Measurements from ENCODE around the gene MOB3B.

DNA sequence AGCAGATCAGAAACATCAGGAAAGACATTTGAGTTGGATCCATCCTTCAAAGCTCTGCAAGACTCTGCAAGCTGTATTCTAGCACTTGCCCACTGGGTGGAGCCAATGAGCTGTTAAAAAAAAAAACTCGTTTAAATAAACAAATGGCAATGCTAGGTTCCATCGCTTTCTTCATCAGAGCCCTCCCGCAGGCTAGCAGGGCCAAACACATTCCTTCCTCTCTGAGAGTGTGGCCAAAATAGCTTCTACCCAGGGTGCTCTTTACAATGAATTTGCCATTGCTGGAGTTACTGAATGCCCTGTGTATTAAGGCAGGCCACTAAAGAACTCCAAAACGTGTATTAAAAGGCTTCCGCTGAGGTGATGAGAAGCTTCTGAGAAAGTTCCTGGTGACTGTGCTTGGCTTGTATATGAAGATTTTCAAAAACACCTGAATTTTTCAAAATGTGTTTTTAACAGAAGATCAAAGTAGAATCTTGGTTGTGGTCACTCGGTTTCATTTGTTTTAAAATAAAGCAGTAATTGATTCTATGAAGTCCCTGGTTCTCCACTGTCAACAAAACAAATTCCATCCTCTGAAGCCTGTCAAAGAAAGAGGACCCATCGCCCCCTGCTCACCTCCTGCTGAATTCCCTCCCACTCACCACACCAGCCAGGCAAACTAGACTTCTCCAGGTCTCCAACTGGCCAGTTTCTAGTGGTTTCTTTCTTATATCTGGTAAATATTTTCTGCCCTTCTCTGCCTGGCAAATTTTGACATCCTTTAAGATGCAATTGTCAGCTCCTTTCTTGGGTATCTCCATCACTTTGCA lies 196.2 kb downstream of the MOB3B start:
- TF ChIP-seq ASH2L (IDR thresholded peaks at IDR 0.05; ENCODE audit: borderline replicate concordance, low read depth), result no peak
- TF ChIP-seq LARP7 (IDR thresholded peaks at IDR 0.05), result no peak
- TF ChIP-seq NR2C2 (IDR thresholded peaks at IDR 0.05; ENCODE audit: borderline replicate concordance, control insufficient read depth, insufficient read length, low read depth), result no peak
- no peak for TF ChIP-seq EZH2 (IDR thresholded peaks at IDR 0.05; ENCODE audit: borderline replicate concordance, control insufficient read depth, low read depth, low read length)
- TF ChIP-seq RAD21 (IDR thresholded peaks at IDR 0.05; ENCODE audit: insufficient read depth, low read depth, low read length), result peak; percentile 93
- no peak for TF ChIP-seq POLR2A (IDR thresholded peaks at IDR 0.05; ENCODE audit: low read depth, low read length)
- TF ChIP-seq CTCF (IDR thresholded peaks at IDR 0.05 in 2 of 3, conservative IDR thresholded peaks at IDR 0.05 in 1 of 3; ENCODE audit: control insufficient read depth in 2 of 3, extremely low read depth in 1 of 3, insufficient read depth in 1 of 3, low read depth in 3 of 3, low read length in 3 of 3), result peak; percentile 70 to 78 (median 71)
- no peak for TF ChIP-seq HDAC6 (IDR thresholded peaks at IDR 0.05; ENCODE audit: unreplicated experiment)
- no peak for TF ChIP-seq NR2C1 (IDR thresholded peaks at IDR 0.05)
- no peak for TF ChIP-seq PML (IDR thresholded peaks at IDR 0.05; ENCODE audit: low read length)
- TF ChIP-seq STAT3 (IDR thresholded peaks at IDR 0.05; ENCODE audit: low read depth, low read length), result no peak

Data from GM12878 (cell line).